Suprapubic skin (tissue), 4 donors: ENCODE data around the gene TBL1Y. TPM values are rescaled to one million over a fixed set of nuclear protein-coding genes. Genes with fewer than 3 reads are reported as not detected.

Experiments used
- DNase-seq, 2 donors: peaks; one replicate each; pipeline ENCODE4 v3.0.0-alpha.2; 2019; ENCODE audit warnings: low spot score in 2 of 2
- H3K27ac ChIP-seq: fragments of 200-600 bp; sonication (generic); one replicate; pipeline ENCODE4 v1.5.1; 2019
- H3K27me3 ChIP-seq: fragments of 200-600 bp; sonication (generic); one replicate; pipeline ENCODE4 v1.5.1; 2019
- H3K36me3 ChIP-seq: fragments of 200-600 bp; sonication (generic); one replicate; pipeline ENCODE4 v1.5.1; 2019
- H3K4me1 ChIP-seq: fragments of 200-600 bp; sonication (generic); one replicate; pipeline ENCODE4 v1.5.1; 2019
- H3K4me3 ChIP-seq: fragments of 200-600 bp; sonication (generic); one replicate; pipeline ENCODE4 v1.5.1; 2019; ENCODE audit warnings: mild to moderate bottlenecking
- H3K9me3 ChIP-seq: fragments of 200-600 bp; sonication (generic); one replicate; pipeline ENCODE4 v1.5.1; 2019
- CTCF ChIP-seq, 2 donors: fragments of 200-600 bp in 1 of 2; fragments of 450-650 bp in 1 of 2; sonication (generic) in 1 of 2; IDR thresholded peaks; one replicate each; pipeline ENCODE4 v1.5.1; 2016 to 2019; ENCODE audit warnings: antibody characterized with exemption in 2 of 2, mild to moderate bottlenecking in 1 of 2, moderate library complexity in 1 of 2
- EP300 ChIP-seq: sonication (generic); formaldehyde crosslinking; IDR thresholded peaks from one replicate; pipeline ENCODE4 v1.6.1; 2017; ENCODE audit warnings: antibody characterized with exemption
- POLR2A ChIP-seq, 2 donors: fragments of 450-650 bp; IDR thresholded peaks; one replicate each; pipeline ENCODE4 v1.6.1; 2017; ENCODE audit warnings: antibody characterized with exemption in 2 of 2, mild to moderate bottlenecking in 2 of 2, moderate library complexity in 2 of 2
- POLR2AphosphoS5 ChIP-seq, 3 donors: sonication (generic); formaldehyde crosslinking; IDR thresholded peaks; one replicate each; pipeline ENCODE4 v1.6.1; 2017; ENCODE audit warnings: antibody characterized with exemption in 3 of 3
- WGBS: methylation state at CpG from one replicate; pipeline ENCODE4 v1.1.5; 2018; 5-methylcytosine and 5-hydroxymethylcytosine counted together
- total RNA-seq, 4 donors: library from RNA; depleted of rRNA; stranded (reverse); fragments of >200 nt; gene quantifications; one replicate each; pipeline ENCODE4 v1.1.0, GENCODE V29; 2016

The TBL1Y gene
- total RNA-seq, 4 donors from 2014 or later, result 1.3 to 1.6 TPM; not detected in 2

- TF ChIP-seq POLR2AphosphoS5 (IDR thresholded peaks at IDR 0.05), result no peak
- no peak for TF ChIP-seq EP300
- no peak for TF ChIP-seq POLR2A (IDR thresholded peaks at IDR 0.05)
- no peak for TF ChIP-seq CTCF (IDR thresholded peaks at IDR 0.05)
- H3K4me3 ChIP-seq, result no peak overlapping the region
- H3K36me3 ChIP-seq, result no peaks in the 10 kb centered on the region
- DNase-seq, result no peak
- H3K4me1 ChIP-seq, result no peaks in the 10 kb centered on the region
- H3K27me3 ChIP-seq, result no peaks in the 10 kb centered on the region
- no CpG with 5 or more reads among the region's 4 CpGs for WGBS
- no peak overlapping the region for H3K27ac ChIP-seq
- no peaks in the 10 kb centered on the region for H3K9me3 ChIP-seq
Observed at GRCh38 chrY:6974971-6975370, 64.5 kb downstream of the TBL1Y start.

DNA sequence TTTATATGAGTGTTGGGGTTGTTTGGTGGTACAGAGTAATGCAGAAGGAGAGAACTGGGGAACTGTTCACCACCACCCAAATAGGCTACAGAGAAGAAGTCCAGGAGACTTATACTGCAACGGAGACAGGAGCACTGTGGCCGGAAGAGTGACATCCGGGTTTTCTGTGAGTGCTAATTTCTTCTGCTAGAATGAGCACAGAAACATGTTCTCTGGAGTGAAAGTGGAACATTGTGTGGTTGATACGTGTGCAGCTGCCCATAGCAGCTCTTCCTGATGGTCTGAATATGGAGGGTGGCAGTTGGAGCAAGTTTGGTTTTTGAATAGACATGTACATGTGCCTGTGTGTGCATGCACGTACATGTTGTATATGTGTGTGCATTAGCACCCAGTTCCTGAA, 67.3 kb downstream of the TBL1Y start:
- Histone ChIP-seq H3K9me3 (no peaks in the 10 kb centered on the region), H3K4me1 (no peaks in the 10 kb centered on the region), H3K4me3 (no peak overlapping the region), H3K27me3 (no peaks in the 10 kb centered on the region), H3K36me3 (no peaks in the 10 kb centered on the region), H3K27ac (no peak overlapping the region)
- no peak for DNase-seq
- TF ChIP-seq EP300, result no peak
- TF ChIP-seq CTCF (IDR thresholded peaks at IDR 0.05), result no peak
- no peak for TF ChIP-seq POLR2A (IDR thresholded peaks at IDR 0.05)
- no peak for TF ChIP-seq POLR2AphosphoS5 (IDR thresholded peaks at IDR 0.05)
- WGBS, result no CpG with 5 or more reads among the region's 5 CpGs

DNA sequence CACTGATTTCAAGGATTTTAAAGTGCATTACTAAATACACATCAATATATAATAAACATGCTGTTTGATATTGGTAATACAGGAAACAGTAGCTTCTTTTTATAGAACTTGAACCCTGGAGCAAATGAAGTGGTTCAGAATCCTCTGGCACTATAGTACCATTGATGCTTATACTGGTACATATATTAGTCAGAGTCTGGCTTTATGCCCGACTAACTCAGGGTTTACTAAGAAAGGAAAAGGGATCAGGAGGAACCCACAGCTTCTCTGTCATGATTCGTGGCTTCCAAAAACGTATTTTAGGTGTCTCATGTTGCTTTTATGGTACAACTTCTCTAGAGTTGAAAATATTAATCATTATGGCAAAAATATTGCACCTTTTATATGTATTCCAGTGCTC, 72.7 kb downstream of the TBL1Y start:
- WGBS, result no CpG with 5 or more reads among the region's 3 CpGs
- Histone ChIP-seq H3K4me1 (no peaks in the 10 kb centered on the region), H3K9me3 (no peaks in the 10 kb centered on the region), H3K4me3 (no peak overlapping the region), H3K27me3 (no peaks in the 10 kb centered on the region), H3K36me3 (no peaks in the 10 kb centered on the region), H3K27ac (no peak overlapping the region)
- TF ChIP-seq POLR2A (IDR thresholded peaks at IDR 0.05) (no peak), EP300 (no peak), CTCF (IDR thresholded peaks at IDR 0.05) (no peak), POLR2AphosphoS5 (IDR thresholded peaks at IDR 0.05) (no peak)
- no peak for DNase-seq

GRCh38 chrY:6987811-6988210, 77.3 kb downstream of the TBL1Y start:
- H3K27me3 ChIP-seq, result no peaks in the 10 kb centered on the region
- DNase-seq, result no peak
- no peak for TF ChIP-seq POLR2A (IDR thresholded peaks at IDR 0.05)
- no peak overlapping the region for H3K27ac ChIP-seq
- no CpG with 5 or more reads among the region's 1 CpG for WGBS
- no peaks in the 10 kb centered on the region for H3K36me3 ChIP-seq
- no peaks in the 10 kb centered on the region for H3K4me1 ChIP-seq
- H3K4me3 ChIP-seq, result no peak overlapping the region
- H3K9me3 ChIP-seq, result no peaks in the 10 kb centered on the region

GRCh38 chrY:6989886-6990620, 79.6 kb downstream of the TBL1Y start:
- no CpG with 5 or more reads among the region's 6 CpGs for WGBS
- no peaks in the 10 kb centered on the region for H3K27me3 ChIP-seq
- TF ChIP-seq CTCF (IDR thresholded peaks at IDR 0.05) (no peak), POLR2AphosphoS5 (IDR thresholded peaks at IDR 0.05) (no peak), POLR2A (IDR thresholded peaks at IDR 0.05) (no peak), EP300 (no peak)
- no peaks in the 10 kb centered on the region for H3K36me3 ChIP-seq
- no peaks in the 10 kb centered on the region for H3K4me1 ChIP-seq
- H3K4me3 ChIP-seq, result no peak overlapping the region
- H3K27ac ChIP-seq, result no peak overlapping the region
- DNase-seq, result no peak
- H3K9me3 ChIP-seq, result no peaks in the 10 kb centered on the region

- Histone ChIP-seq H3K27ac (no peak overlapping the region), H3K4me3 (no peak overlapping the region), H3K9me3 (no peaks in the 10 kb centered on the region), H3K4me1 (no peaks in the 10 kb centered on the region), H3K36me3 (no peaks in the 10 kb centered on the region), H3K27me3 (no peaks in the 10 kb centered on the region)
- no peak for DNase-seq
- no peak for TF ChIP-seq CTCF (IDR thresholded peaks at IDR 0.05)
- TF ChIP-seq POLR2AphosphoS5 (IDR thresholded peaks at IDR 0.05), result no peak
- TF ChIP-seq EP300, result no peak
- no peak for TF ChIP-seq POLR2A (IDR thresholded peaks at IDR 0.05)
- no CpG with 5 or more reads among the region's 3 CpGs for WGBS
Observed at GRCh38 chrY:6992041-6992440, 81.5 kb downstream of the TBL1Y start.
